ENCODE data around the gene CELA1. TPM values are rescaled to one million over a fixed set of nuclear protein-coding genes. Genes with fewer than 3 reads are reported as not detected.

The CELA1 gene
- polyA plus RNA-seq, 1 of the 3 experiments (the other 2 are of a cell fraction) = 0.05 TPM

DNA sequence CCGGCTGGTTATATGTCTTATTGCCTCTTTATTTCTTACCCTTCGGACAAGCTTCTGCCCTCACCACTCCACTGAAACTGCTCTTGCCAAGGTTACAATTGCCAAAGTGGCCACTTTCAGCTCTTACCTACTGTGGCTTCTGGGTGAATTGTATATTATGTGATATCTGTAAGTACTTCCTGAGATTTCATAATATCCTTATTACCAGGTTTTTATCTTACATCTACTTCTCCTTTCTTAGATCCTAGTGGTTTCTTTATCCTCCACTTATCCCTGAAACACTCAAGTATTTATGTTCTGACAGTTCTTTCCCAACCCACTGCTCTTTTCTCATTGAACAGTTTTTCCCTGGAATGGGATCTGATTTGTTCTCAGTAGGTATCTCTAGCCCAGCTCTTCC lies 10.5 kb downstream of the CELA1 start:
- H3K27me3 ChIP-seq (ENCODE audit: insufficient read depth) = no peaks in the 10 kb centered on the region
- no peak for DNase-seq
- H3K9me3 ChIP-seq = no peaks in the 10 kb centered on the region
- H4K20me1 ChIP-seq (ENCODE audit: insufficient read depth) = no peaks in the 10 kb centered on the region
- no peak overlapping the region for H3K4me3 ChIP-seq (ENCODE audit: low read depth in 2 of 2, low read length in 1 of 2)
- H3K4me2 ChIP-seq = no peak overlapping the region
- no peaks in the 10 kb centered on the region for H3K36me3 ChIP-seq (replicated peaks in 1 of 2; ENCODE audit: control insufficient read depth in 1 of 2, insufficient read depth in 2 of 2, low read length in 1 of 2)
- no peak overlapping the region for H2AFZ ChIP-seq (ENCODE audit: low read depth)
- WGBS (ENCODE audit: low lambda C conversion rate) = 77% methylated on average over 2 of the region's 2 CpGs
- H3K9me2 ChIP-seq = no peaks in the 10 kb centered on the region
- no peaks in the 10 kb centered on the region for H3K79me2 ChIP-seq (ENCODE audit: insufficient read depth)
- TF ChIP-seq, protein P1, sequence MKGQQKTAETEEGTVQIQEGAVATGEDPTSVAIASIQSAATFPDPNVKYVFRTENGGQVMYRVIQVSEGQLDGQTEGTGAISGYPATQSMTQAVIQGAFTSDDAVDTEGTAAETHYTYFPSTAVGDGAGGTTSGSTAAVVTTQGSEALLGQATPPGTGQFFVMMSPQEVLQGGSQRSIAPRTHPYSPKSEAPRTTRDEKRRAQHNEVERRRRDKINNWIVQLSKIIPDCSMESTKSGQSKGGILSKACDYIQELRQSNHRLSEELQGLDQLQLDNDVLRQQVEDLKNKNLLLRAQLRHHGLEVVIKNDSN (IDR thresholded peaks at IDR 0.05; ENCODE audit: borderline replicate concordance, low read depth) = no peak
- TF ChIP-seq, protein P2, sequence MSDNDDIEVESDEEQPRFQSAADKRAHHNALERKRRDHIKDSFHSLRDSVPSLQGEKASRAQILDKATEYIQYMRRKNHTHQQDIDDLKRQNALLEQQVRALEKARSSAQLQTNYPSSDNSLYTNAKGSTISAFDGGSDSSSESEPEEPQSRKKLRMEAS (IDR thresholded peaks at IDR 0.05; ENCODE audit: low read depth) = no peak
- TF ChIP-seq REST (IDR thresholded peaks at IDR 0.05; ENCODE audit: low read depth, low read length) (no peak), SIN3A (IDR thresholded peaks at IDR 0.05; ENCODE audit: borderline replicate concordance, low read depth, low read length) (no peak), TEAD4 (IDR thresholded peaks at IDR 0.05; ENCODE audit: borderline replicate concordance, insufficient read depth) (no peak), GABPA (IDR thresholded peaks at IDR 0.05; ENCODE audit: low read depth) (no peak), FOXJ3 (CRISPR knock-in tag; IDR thresholded peaks at IDR 0.05) (no peak), GATA2 (CRISPR knock-in tag; IDR thresholded peaks at IDR 0.05) (no peak), POLR2AphosphoS5 (IDR thresholded peaks at IDR 0.05; ENCODE audit: low read depth, low read length) (no peak), RXRA (IDR thresholded peaks at IDR 0.05; ENCODE audit: borderline replicate concordance, low read depth) (no peak)
- H3F3A ChIP-seq (replicated peaks; ENCODE audit: insufficient read depth) = no peaks in the 10 kb centered on the region
- H3K27ac ChIP-seq (ENCODE audit: low read depth in 2 of 2, low read length in 1 of 2) = no peak overlapping the region
- H3K9ac ChIP-seq = no peak overlapping the region
- CTCF ChIA-PET = interaction anchor here (0.8 to 1.2 kb wide), 3 partner anchors 33 to 73 kb away, joined by 3 to 4 read pairs (median 3); no protein-coding TSS in a partner anchor
- POLR2A ChIA-PET = no interaction called here
- H3K4me1 ChIP-seq (ENCODE audit: control insufficient read depth in 1 of 2, insufficient read depth in 2 of 2, low read depth in 1 of 2, low read length in 1 of 2) = no peaks in the 10 kb centered on the region

GRCh38 chr12:51334764-51335163 lies 11.7 kb downstream of the CELA1 start:
- Histone ChIP-seq H3K36me3 (replicated peaks in 1 of 2; ENCODE audit: control insufficient read depth in 1 of 2, insufficient read depth in 2 of 2, low read length in 1 of 2) (no peaks in the 10 kb centered on the region), H3K4me1 (ENCODE audit: control insufficient read depth in 1 of 2, insufficient read depth in 2 of 2, low read depth in 1 of 2, low read length in 1 of 2) (no peaks in the 10 kb centered on the region), H3K9me3 (no peaks in the 10 kb centered on the region), H3K27me3 (ENCODE audit: insufficient read depth) (no peaks in the 10 kb centered on the region), H2AFZ (ENCODE audit: low read depth) (no peak overlapping the region), H3K9ac (no peak overlapping the region), H3K4me2 (no peak overlapping the region), H3F3A (replicated peaks; ENCODE audit: insufficient read depth) (no peaks in the 10 kb centered on the region), H3K9me2 (no peaks in the 10 kb centered on the region), H4K20me1 (ENCODE audit: insufficient read depth) (no peaks in the 10 kb centered on the region), H3K79me2 (ENCODE audit: insufficient read depth) (no peaks in the 10 kb centered on the region), H3K27ac (ENCODE audit: low read depth in 2 of 2, low read length in 1 of 2) (no peak overlapping the region), H3K4me3 (ENCODE audit: low read depth in 2 of 2, low read length in 1 of 2) (no peak overlapping the region)
- no peak for TF ChIP-seq NRF1 (IDR thresholded peaks at IDR 0.05; ENCODE audit: low read depth, low read length)
- TF ChIP-seq RFX5 (IDR thresholded peaks at IDR 0.05; ENCODE audit: low read length) = no peak
- no peak for TF ChIP-seq FOXM1 (IDR thresholded peaks at IDR 0.05; ENCODE audit: low read depth)
- no peak for TF ChIP-seq ELF1 (IDR thresholded peaks at IDR 0.05)
- TF ChIP-seq, protein P1 (IDR thresholded peaks at IDR 0.05; ENCODE audit: borderline replicate concordance, low read depth) = no peak
- no peak for TF ChIP-seq YY1 (IDR thresholded peaks at IDR 0.05; ENCODE audit: low read depth)
- TF ChIP-seq, protein P3, sequence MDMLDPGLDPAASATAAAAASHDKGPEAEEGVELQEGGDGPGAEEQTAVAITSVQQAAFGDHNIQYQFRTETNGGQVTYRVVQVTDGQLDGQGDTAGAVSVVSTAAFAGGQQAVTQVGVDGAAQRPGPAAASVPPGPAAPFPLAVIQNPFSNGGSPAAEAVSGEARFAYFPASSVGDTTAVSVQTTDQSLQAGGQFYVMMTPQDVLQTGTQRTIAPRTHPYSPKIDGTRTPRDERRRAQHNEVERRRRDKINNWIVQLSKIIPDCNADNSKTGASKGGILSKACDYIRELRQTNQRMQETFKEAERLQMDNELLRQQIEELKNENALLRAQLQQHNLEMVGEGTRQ (IDR thresholded peaks at IDR 0.05; ENCODE audit: borderline replicate concordance, low read depth, low read length) = no peak
- TF ChIP-seq SMC3 (IDR thresholded peaks at IDR 0.05; ENCODE audit: low read depth, low read length) = no peak
- TF ChIP-seq CHD2 (IDR thresholded peaks at IDR 0.05; ENCODE audit: low read length, partially characterized antibody) = no peak
- TF ChIP-seq EZH2phosphoT487 (IDR thresholded peaks at IDR 0.05; ENCODE audit: borderline replicate concordance, low read depth) = no peak
- TF ChIP-seq FOSL2 (IDR thresholded peaks at IDR 0.05; ENCODE audit: borderline replicate concordance, low read depth) = no peak
- no peak for TF ChIP-seq IRF3 (IDR thresholded peaks at IDR 0.05; ENCODE audit: low read depth, low read length)
- no peak for TF ChIP-seq MXI1 (IDR thresholded peaks at IDR 0.05; ENCODE audit: low read depth, low read length)
- CTCF ChIA-PET = no interaction called here
- WGBS (ENCODE audit: low lambda C conversion rate) = 79% methylated on average over 4 of the region's 4 CpGs
- no peak for DNase-seq
- POLR2A ChIA-PET = no interaction called here

Measured in SK-N-SH (cell line).